Activated CD8-positive, alpha-beta memory T cell treated with anti-CD3 and anti-CD28 coated beads, Interleukin-2, amount 50 U/mL, for 24 hours (primary cell): ENCODE results near the gene BIRC5.

ENCODE experiments used
- DNase-seq: peaks from one replicate; pipeline ENCODE4 v3.0.0-alpha.2; 2020; ENCODE audit errors: extremely low read depth

BIRC5 gene

DNA sequence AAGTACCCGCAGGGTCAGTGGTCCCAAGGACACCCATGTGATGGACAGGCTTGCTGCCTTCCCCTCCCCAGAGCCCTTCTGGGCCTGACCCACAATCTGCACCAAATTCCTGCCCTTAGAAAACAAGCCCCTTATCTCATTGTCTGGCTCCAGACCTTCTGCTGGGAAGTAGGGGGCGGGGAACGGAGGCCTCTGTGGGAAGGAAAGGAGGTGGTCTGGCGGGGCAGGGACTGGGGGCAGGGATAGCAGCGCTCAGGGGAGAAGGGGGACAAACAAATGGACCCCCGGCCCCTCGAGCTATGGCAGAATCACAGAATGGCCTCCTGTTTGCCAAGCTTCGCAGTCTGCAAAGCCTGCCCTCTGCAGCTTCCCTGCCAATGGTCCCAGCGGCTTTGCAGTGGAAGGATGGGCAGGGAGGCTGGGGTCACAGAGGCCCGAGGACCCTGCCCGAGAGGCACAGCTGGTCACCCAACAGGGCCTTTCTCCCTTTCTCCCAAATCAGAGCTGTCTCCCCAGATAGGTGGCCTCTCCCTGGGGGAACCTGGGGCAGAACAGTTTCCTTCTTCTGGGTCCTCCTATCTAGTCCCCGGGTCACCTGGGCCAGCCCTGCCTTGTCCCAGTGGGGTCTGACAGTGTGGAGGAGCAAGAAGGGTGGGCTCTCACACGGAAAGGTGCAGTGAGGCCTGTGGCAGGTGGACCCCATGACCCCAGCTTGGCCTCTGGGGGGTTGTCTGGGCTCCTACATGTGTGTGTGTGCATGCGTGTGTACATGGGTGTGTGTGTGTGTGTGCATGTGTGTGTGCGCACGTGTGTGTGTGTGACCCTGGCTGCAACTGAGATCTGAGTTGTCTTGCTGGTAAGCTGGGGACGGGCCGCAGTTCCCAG is 42.9 kb downstream of the BIRC5 start:
- no peak for DNase-seq

DNA sequence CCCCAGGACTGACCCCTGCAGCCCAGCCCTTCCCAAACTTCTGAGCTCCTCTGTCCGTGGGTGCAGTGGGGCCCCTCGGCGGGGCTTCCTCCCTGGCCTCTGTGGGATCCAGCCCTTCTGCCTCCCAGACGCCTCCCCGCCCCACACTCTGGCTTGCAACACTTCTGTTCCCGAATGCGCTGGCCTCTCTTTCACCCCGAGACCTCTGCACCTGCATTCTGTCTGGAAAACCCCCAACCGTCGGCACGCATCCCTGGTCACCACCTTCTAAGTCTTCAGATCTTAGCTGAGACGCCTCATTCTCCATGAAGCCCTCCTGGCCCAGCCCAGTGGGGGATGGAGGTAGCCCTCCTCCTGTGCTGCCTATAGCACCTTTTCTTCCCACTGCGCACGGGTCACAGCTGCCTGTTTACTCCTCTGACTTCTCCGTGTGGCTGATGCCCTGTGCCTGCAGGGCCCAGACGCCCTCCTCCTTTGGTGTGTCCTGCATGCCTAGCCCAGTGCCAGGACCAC is 43.8 kb downstream of the BIRC5 start:
- no peak for DNase-seq

DNA sequence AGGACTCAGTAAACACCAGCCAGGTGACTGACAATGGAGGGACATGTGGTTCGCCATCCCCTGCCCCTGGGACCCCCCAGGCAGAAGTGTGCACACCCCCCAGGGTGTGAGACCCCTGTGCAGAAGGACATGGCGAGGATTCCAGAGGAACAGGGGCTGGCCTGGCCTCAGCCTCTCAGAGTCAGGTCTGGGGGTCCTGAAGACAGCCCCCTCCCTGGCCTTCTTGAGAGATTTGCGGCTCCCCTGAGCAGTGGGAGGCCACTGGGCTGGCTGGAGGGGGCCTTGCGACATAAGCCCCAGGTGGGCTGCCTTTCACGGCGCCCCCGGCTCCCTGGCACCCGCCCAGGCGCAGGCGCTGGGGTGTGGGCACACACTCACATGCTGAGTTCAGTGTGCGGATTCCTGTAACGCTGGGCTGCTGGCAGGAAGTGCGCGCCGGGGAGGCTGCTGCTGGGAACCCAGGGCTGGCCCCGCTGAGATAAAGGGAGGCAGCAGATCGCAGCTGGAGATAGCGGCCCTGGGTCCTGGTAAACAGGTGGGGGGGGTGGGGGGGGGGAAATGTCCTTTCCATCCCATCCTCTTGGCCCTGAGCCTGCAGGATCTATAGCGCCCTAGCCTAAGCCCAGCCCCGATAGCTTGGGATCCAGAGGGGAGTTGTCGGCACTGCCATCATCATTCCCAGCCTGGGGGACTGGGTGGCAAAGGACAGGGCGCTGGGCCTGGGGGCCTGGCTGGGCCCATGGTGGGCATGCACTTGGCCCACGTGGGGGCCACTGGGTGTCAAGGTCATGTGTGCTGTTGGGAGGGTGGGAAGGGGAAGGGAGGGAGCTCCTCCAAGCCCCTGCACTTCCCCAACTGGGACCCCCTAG is 44.5 kb downstream of the BIRC5 start:
- DNase-seq: peak; percentile 36

DNA sequence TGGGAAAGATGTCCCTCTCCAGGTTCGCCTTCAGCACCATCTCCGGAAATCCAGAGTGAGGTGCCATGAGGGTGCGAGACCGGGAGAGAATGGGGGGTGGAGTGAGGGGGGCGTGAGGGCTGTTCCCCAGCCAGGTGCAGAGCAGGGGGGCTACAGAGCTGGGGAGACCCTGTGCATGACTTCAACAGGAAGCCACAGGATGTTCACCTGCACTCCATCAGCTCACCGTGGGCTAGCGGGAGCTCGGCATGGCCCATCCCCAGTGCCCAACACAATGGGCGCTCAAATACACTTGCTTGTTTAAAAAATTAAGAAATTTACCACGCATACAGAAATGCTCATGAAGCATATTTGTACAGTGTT is 45.1 kb downstream of the BIRC5 start:
- no peak for DNase-seq

DNA sequence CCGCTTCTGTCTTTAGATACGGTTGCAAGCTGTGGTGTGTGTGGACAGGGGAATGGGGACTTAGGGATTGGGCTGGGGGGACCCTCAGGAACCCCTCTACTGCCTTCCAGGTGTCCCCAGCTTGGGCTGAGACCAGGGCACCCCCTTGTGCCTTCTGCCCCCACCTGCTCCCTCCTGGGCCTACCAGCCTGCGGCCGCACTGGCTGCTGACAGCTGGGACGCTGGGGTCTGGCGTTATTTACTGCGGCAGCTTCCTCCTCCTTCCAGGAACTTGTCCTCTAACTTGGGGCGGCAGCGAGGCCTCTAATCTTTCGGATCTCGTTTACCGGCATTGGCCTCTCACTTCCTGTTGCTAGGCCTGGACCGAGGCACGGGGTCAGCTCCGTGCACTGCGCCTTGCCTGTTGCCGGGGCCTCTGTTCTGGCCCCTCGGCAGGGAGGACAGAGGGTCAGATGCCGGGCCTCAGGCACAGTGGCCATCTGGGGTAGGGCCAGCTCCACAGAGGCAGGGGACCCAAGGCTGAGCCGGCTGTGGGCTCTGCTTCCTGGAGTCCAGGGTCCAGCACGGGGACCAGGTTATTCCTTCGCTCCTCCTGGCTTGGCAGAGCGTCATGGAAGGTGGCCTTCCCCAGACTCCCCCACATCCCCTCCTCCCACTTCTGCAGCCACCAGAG is 49.1 kb downstream of the BIRC5 start:
- no peak for DNase-seq

DNA sequence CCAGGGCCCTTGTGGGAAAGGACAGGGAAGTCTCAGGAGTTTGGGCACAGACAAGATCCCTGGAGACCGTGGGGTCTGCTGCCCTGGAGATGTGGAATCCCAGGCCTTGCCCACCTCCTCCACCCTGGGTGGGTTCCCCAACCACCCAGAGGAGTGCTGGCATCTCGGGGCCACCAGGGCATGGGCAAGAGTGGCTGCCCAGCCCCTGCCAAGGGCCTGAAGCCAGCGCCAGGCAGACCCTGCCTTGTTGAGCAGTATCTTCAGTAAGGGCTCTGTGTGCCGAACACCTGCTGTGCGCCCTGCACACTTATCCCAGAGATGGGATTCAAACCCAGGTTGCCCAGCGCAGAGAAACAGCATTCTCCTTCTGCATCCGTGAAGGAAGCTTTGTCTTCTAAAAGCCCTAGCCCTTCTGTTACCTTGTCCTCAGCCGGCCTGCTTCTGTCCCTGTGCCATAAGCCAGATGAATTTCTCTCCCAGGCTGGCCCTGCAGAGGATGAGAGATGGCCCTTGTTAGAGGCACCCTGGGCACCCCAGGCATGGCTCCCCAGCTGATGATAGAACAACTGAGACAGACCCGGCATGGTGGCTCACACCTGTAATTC is 49.8 kb downstream of the BIRC5 start:
- no peak for DNase-seq

DNA sequence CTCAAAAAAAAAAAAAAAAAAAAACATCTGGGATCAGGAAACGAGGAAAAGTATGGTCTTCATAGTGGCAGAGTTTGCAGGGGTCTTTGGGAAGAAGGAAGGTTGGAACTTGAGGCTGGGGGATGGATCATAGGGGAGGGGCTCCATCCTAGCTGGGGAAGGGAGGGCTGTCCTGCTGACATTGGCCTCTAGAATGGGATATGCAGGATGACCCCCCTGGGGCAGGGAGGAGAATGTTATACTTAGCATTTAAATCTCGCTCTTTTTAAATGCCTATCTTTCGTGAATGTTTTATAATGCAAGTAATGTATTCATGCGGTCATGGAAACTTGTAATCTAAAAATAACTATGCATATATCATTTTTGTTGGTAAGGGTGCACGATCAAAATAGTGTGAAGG is 50.5 kb downstream of the BIRC5 start:
- no peak for DNase-seq

DNA sequence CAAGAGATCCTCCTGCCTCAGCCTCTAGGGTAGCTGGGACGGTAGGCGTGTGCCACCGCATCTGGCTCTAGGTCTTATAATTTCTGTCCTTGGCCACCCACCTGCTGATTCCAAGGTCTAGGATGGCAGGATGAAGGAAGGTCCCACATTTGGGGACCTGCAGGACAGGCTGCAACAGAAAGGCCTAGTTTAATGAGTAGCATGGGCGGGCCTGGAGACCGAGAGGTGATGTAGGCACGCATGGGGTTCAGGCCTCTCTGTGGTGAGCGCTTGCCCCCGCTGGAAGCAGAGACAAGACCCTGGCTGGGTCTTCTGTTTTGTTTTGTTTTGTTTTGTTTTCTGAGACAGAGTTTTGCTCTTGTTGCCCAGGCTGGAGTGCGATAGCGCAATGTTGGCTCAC is 51.1 kb downstream of the BIRC5 start:
- no peak for DNase-seq

DNA sequence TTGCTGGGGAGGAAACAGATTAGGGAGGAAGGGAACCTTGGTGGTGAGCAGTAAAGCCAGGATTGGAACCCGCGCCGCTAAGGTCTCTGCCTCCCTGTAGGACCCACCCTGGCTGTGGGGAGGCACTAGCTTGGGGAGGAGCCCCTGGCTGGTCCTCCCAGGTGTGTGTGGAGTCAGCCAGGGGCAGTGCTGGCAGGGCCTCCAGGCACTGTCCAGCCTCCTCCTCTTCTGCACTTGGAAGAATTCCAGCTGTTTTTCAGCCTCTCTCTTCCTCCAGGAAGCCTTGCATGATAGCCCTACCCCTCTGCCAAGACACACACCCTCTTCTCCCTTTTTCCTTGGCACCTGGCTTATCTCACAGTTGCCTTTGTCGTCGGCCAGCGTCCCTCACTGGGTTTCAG is 52.2 kb downstream of the BIRC5 start:
- DNase-seq: no peak

DNA sequence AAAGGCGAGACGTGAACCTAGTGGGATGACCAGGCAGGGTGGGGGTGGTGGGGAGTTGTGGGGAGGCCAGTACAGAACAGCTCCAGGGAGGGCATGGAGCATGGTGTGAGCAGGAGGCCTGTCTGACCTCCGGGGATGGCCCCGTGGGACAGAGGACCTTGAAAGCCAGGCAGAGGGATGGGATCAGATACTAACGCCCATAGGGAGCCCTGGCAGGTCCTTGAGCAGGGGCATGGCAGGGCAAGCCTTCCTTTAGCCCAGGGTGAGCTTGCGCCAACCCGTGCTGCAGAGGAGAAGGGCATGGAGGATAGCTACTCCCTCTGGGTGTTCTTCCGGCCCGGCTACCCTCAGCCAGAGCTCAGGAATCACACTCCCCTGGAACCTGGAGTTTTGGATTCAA is 52.7 kb downstream of the BIRC5 start:
- no peak for DNase-seq

DNA sequence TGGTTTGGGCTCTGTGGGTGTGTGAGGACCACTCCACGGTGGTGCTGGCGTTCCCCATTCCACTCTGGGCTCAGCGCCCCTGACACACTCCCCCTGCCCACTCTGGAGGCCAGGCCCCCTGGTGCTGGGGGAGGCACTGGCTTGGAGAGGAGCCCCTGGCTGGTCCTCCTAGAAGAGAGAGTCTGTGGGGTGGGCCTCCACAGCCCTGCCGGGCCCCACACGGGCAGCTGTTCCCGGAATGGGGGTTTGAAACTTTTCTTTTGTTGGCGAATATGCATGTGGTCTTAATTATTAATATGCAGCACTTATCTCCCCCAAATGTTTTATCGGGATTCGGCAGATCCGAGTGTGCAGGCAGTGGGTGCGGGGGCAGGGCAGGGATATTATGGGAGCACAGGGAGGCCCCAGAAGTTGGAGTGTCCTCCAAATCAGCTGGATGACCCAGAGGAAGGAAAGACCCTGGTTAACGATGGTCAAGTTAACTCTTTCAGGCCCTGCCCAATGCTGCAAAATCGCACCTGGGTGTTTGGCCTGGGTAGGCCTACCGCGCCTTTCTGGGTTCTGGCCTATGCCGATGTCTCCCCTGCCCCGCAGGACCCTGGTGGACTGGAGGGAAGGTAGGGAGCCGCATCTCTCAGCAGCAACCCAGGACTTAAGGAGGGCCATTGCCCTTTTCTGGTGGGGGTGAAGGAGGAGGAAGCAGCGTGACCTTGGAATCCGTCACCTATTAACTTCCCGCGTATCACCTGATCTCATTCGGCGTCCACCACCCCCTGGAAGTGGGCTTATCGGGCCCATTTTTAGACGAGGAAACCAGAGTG is 53.4 kb downstream of the BIRC5 start:
- no peak for DNase-seq

DNA sequence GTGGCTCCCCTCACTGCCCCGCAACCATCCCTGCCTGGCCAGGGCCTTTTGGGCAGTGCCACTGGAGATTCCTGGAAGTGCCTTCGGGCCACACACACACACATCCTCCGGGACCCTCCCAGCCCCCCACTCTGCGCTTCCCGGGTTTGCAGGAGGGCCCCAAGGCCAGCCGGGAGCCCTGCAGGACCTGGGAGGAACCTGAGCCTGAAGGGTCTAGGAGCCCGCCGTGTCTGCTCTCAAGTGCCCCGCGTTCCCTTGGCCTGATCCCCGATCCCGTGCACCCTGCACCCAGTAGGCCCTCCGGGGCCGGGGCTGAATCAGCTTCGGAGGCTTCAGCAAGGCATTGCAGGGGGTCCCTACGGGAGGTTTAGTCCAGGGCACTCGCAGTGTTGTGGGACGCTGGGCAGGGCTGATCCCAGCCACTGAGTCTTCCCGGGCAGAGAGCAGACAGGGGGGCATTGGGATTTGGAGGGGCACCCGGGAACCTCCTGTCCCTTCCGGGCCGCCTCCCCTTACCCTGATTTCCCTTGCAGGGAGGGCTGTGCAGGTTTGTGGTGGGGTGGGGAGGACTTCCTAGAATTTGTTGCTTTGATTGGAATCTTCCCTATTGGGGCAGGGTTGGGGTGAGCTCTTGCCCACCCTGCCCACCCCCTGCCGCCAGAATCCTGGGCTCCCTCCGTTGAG is 54.3 kb downstream of the BIRC5 start:
- no peak for DNase-seq

DNA sequence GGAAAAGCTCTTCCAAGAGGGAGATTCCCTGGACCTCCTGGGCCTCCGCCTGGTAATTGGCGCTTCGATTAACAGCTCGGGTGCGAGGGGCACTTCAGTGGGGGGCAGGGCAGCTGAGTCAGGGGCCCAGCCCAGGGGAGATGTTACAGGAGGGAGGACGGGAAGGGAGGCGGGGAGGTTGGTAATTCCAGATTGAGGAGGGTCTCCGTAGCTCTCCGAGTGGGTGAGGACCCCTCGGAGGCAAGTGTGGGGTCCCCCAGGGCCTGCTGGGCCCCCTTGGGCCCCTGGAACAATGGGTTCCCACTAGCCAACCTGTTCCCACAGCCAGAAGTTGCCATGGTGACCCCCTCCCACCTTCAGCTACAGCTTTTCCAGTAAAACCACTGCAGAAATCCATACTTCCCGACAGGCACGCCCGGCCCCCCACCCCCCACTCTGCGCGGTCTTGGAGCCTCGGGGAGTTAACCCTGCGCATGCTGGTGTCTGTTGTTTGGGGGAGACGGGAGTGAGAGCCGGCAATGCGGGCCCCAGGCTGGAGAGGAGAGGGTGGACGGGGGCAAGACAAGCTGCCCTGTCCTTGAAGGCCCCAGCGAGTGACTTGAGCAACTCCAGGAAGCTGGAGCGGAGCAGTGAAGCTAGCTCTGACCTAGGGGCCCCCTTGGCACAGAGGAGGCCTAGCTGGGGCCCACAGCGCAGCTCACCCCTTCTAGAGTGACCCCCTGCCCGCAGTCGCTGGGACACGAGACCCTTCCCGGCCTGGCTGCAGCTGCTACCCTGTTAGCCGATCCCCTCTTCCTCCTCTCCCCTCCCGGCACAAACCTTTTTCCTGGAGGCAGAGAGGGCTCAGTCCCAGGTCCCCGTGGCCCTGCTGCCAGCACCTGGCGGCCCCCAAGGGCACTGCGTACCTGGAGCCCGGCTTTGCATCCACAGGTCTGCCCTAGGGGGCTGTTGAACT is 55.2 kb downstream of the BIRC5 start:
- DNase-seq: no peak

DNA sequence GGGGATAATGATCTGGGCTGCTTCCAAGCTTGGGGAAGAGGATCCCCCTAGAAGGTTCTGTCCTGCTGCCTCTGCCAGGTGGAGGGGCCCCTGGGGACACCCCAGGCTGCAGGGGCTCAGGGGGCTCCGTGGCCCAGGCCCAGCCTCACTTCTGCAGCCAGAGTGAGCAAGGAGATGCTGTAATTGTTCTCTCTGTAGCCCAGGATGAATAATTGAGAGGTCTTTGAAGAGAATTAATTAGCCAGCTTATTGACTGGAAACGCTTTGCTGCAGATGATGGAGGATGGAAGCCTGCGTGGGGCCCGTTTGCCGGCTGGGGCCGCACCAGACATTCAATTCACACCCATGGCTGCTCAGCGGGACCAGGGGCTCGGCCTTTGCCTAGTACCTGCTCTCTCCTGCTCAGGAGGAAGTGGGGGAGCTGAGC is 55.9 kb downstream of the BIRC5 start:
- no peak for DNase-seq

DNA sequence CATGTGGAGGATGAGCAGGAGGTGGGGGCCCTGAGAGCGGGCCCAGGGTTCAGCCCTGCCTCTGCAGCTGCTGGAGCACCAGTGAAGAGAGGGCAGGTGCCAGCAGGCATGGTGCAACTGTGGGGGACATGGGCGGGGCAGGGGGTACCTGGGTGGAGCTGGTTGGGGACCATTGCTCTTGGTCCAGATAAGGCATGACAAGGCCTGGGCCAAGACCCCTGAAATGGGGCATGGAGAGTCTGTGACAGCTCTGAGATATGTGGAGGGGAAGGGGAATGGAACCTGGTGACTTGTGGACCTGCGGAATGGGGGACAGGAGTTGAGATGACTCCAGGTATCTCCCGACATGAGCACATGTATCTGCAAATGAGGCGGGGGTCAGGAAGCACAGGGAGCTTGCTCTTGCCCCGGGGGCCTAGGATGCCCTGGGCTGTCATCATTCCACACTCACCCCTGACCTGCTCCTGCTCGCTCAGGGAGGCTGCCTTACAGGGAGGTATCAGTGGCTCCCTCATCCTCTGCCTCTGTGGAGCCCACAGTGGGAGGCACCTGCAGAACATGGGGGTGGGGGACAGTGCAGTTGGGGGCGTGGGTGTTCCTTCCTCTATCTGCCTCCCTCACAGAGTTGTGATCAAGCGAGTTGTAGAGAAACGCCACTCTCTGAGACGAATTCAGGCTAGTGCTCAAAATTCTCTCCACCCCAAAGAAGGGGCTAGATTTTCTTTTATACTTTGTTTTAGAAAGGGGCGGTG is 57.5 kb downstream of the BIRC5 start:
- no peak for DNase-seq

DNA sequence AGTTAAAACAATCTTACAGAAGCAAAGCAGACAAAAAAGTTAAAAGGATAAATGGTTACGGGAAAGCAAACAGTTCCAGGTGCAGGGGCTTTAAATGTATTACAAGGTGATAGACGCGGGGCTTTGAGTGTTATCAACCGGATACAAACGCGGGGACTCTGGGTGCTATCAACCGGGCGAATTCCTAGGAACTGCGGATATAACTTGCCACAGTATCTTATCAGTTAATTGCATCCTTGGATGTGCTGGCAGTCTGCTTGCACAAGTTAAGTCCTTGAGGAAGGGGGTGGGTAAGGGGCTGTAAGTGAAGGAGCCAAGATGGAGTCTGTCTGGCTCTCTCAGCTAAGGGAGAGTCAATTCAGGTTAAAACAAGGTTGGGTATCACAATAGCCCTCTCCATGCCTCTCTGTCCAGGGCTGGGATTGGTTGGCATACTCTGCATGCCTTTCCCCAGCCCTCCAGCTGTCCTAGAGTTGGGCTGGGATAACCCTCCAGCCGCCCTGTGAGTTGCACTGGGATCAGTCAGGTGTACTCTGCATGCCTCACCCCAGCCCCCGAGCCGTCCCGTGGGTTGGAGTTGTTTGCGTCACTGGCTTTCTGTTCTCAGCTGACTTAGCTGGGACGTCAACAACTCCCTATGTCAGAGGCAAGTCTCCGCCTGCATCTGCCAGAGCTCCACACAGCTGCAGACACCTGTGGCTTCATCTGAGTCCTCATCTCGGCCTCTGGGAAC is 58.3 kb downstream of the BIRC5 start:
- no peak for DNase-seq

DNA sequence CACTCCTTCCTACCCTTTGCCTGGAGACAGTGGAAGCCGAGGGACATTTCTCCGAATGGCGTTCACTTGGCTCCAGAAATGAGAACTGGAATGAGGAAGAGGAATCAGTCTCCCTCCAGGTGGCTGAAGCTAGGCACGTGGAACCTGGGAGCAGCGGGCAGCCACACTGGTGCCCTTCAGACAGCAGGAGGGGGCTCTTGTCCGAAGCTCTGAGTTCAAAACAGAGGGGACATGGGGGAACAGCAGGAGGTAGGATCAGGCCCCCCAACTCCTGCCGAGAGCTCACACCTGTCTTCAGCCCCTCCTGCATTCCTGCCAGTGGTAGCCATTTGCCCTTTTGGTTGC is 58.8 kb downstream of the BIRC5 start:
- DNase-seq: no peak

DNA sequence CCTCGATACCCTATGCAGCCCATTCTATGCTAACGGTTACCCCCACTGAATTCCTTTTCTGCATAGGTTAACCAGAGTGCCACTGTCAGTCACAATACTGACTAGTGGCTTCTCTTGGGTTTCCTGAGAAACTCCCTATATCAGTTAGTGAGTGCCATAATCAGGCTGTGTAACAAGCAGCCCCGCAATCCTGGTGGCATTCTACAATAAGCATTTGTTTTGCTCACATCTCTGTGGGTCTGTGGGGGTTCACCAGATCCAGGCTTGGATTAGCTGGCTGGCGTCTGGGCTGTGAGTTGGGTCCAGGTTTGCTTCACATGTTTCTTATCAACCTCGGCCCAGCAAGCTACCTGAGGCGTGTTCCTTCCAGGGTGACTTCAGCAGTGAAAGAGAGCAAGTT is 59.8 kb downstream of the BIRC5 start:
- DNase-seq: no peak
